Lung (tissue), 12 donors: ENCODE measurements around the gene DDN. TPM values are rescaled to one million over a fixed set of nuclear protein-coding genes. Genes with fewer than 3 reads are reported as not detected.
A peak's percentile ranks its signal among the peaks of the same experiment; 100 is the strongest.

Source experiments
- ATAC-seq: fragments of 200-7000 bp; cut with Tn5 transposase; one replicate; pipeline ENCODE4 v1.9.1; 2020; ENCODE audit warnings: moderate number of reproducible peaks; ENCODE audit not compliant: insufficient read depth, low FRiP score
- DNase-seq, 3 donors: peaks; one replicate each; pipeline ENCODE4 v3.0.0-alpha.2; 2013 to 2017
- H3K27ac ChIP-seq, 2 donors: one replicate each; pipeline ENCODE4 v1.5.1; 2013; ENCODE audit warnings: mild to moderate bottlenecking in 2 of 2, moderate library complexity in 2 of 2, control low read depth in 1 of 2, inconsistent platforms in 1 of 2, low read depth in 1 of 2, low read length in 1 of 2
- H3K27me3 ChIP-seq, 3 donors: one replicate each; pipeline ENCODE4 v1.5.1; 2013; ENCODE audit warnings: low read length in 2 of 3; ENCODE audit not compliant: control insufficient read depth in 3 of 3, insufficient read depth in 3 of 3
- H3K36me3 ChIP-seq, 4 donors: one replicate each; pipeline ENCODE4 v1.5.1; 2013; ENCODE audit warnings: low read length in 4 of 4, mild to moderate bottlenecking in 1 of 4, moderate library complexity in 1 of 4; ENCODE audit not compliant: control insufficient read depth in 4 of 4, insufficient read depth in 4 of 4
- H3K4me1 ChIP-seq, 5 donors: one replicate each; pipeline ENCODE4 v1.5.1; 2013; ENCODE audit warnings: low read length in 5 of 5, mild to moderate bottlenecking in 2 of 5, moderate library complexity in 1 of 5; ENCODE audit not compliant: control insufficient read depth in 5 of 5, insufficient read depth in 5 of 5
- H3K4me3 ChIP-seq: one replicate; pipeline ENCODE4 v1.5.1; 2013; ENCODE audit warnings: mild to moderate bottlenecking, control low read depth, moderate library complexity
- H3K9ac ChIP-seq, 2 donors: one replicate each; pipeline ENCODE4 v1.5.1; 2013; ENCODE audit warnings: low read length in 2 of 2, control low read depth in 1 of 2; ENCODE audit not compliant: insufficient read depth in 1 of 2
- H3K9me3 ChIP-seq, 4 donors: one replicate each; pipeline ENCODE4 v1.5.1; 2013; ENCODE audit warnings: low read length in 3 of 4, mild to moderate bottlenecking in 1 of 4, moderate library complexity in 1 of 4; ENCODE audit not compliant: control insufficient read depth in 4 of 4, insufficient read depth in 3 of 4
- CTCF ChIP-seq: IDR thresholded peaks from 2 replicates; pipeline ENCODE4 v1.5.1; 2012; ENCODE audit warnings: mild to moderate bottlenecking; ENCODE audit errors: control extremely low read depth, extremely low read depth
- WGBS, 2 donors: extraction: QIAGEN DNeasy Blood & Tissue Kit; methylation state at CpG; one replicate each; pipeline ENCODE4 v1.1.7; 2013; 5-methylcytosine and 5-hydroxymethylcytosine counted together
- polyA plus RNA-seq, 2 donors: library from polyadenylated mRNA; stranded (reverse); fragments of 200-250 nt; gene quantifications; one replicate each; pipeline ENCODE4 v1.2.1, GENCODE V29; 2013
- total RNA-seq, 2 donors: library from RNA; depleted of rRNA in 1 of 2; stranded (reverse); fragments of >200 nt in 1 of 2; gene quantifications; one replicate each; pipeline ENCODE4 v1.2.1, GENCODE V29; 2014 to 2021
- donor health status: control.
- donor health status: control.
- donor health status: Bipolar disorder and iron deficiency.
- donor health status: healthy.
- donor health status: DM: yes; HTN: yes; CAD: no.

Gene DDN
- total and polyA plus RNA-seq, 4 donors: 0.04 to 0.12 (median 0.09) TPM

- no peak for ATAC-seq
- Histone ChIP-seq H3K27ac (no peak overlapping the region), H3K4me1 (peaks cover 5 to 14% (median 8%) of the 10 kb centered on the region in 5 donors), H3K27me3 (no peaks in the 10 kb centered on the region), H3K9ac (peak overlapping the region; percentile 44 to 57), H3K4me3 (no peak overlapping the region), H3K9me3 (no peaks in the 10 kb centered on the region), H3K36me3 (peaks cover 0 to 5% (median 1%) of the 10 kb centered on the region in 4 donors)
- no peak for DNase-seq
- no peak for TF ChIP-seq CTCF
- 12 to 21% methylated on average over 3 of the region's 3 CpGs for WGBS, 2 donors
Observed at GRCh38 chr12:48958049-48958388, 41.2 kb downstream of the DDN start.

- Histone ChIP-seq H3K27ac (peak within 1 kb of the TSS; percentile 73 to 84), H3K27me3 (no peaks in the 10 kb centered on the region), H3K4me1 (peaks cover 5 to 14% (median 8%) of the 10 kb centered on the region in 5 donors), H3K4me3 (peak within 1 kb of the TSS; percentile 92), H3K36me3 (peaks cover 0 to 9% (median 3%) of the 10 kb centered on the region in 4 donors), H3K9me3 (no peaks in the 10 kb centered on the region), H3K9ac (peak within 1 kb of the TSS; percentile 48 to 62)
- TF ChIP-seq CTCF: no peak
- WGBS, 2 donors: 1 to 2% methylated on average over 57 to 58 of the region's 58 CpGs
- DNase-seq (peak; percentile 96 to 97 (median 96)), ATAC-seq (peak; percentile 92)
Observed at GRCh38 chr12:48957141-48958048, 41.8 kb downstream of the DDN start, which contains the start of gene ARF3. TSS of gene ARF3 (minus strand) at chr12:48957487. CDS start at chr12:48941095, 16,392 bp downstream.

GRCh38 chr12:48956279-48957140 is 42.7 kb downstream of the DDN start:
- peaks cover 0 to 9% (median 3%) of the 10 kb centered on the region in 4 donors for H3K36me3 ChIP-seq
- H3K9ac ChIP-seq: peak overlapping the region; percentile 48 to 62
- 2% methylated on average over 29 of the region's 29 CpGs for WGBS, 2 donors
- H3K9me3 ChIP-seq: no peaks in the 10 kb centered on the region
- H3K4me3 ChIP-seq: peak overlapping the region; percentile 92
- DNase-seq: peak; percentile 93 to 96 (median 95)
- peaks cover 5 to 14% (median 8%) of the 10 kb centered on the region in 5 donors for H3K4me1 ChIP-seq
- peak overlapping the region; percentile 73 to 84 for H3K27ac ChIP-seq
- H3K27me3 ChIP-seq: no peaks in the 10 kb centered on the region
- peak; percentile 87 for ATAC-seq
- TF ChIP-seq CTCF: no peak
